ENCODE data around the gene MPPED1.

MPPED1 gene

DNA sequence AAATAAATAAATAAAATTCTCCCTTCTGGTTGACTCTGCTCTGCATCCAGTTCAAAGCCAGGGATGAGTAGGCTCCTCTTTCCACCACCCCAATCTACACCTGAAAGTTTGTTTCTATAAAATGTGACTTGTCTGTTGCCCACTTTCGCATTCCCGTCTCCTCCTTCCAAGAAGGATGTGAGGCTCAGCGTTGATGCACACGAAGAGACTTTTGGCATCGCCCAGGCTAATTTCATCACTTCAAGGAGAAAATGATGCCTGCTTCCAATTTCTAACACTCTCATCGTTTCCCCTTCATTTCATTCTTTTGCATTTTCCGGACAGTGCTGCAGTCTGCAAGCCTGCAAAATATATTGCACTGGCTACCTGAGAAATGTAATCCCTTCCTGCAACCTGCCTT, 3.9 kb downstream of the MPPED1 start:
- no peaks in the 10 kb centered on the region for H3K9me3 ChIP-seq (ENCODE audit: insufficient read depth, low read length)
- no peak overlapping the region for H3K27ac ChIP-seq (ENCODE audit: low read depth, low read length)
- TF ChIP-seq EZH2phosphoT487 (conservative IDR thresholded peaks at IDR 0.05; ENCODE audit: low read length): no peak
- TF ChIP-seq, protein P1, sequence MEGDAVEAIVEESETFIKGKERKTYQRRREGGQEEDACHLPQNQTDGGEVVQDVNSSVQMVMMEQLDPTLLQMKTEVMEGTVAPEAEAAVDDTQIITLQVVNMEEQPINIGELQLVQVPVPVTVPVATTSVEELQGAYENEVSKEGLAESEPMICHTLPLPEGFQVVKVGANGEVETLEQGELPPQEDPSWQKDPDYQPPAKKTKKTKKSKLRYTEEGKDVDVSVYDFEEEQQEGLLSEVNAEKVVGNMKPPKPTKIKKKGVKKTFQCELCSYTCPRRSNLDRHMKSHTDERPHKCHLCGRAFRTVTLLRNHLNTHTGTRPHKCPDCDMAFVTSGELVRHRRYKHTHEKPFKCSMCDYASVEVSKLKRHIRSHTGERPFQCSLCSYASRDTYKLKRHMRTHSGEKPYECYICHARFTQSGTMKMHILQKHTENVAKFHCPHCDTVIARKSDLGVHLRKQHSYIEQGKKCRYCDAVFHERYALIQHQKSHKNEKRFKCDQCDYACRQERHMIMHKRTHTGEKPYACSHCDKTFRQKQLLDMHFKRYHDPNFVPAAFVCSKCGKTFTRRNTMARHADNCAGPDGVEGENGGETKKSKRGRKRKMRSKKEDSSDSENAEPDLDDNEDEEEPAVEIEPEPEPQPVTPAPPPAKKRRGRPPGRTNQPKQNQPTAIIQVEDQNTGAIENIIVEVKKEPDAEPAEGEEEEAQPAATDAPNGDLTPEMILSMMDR (IDR thresholded peaks at IDR 0.05; ENCODE audit: insufficient read depth, low read length, poor library complexity, severe bottlenecking): no peak
- no peaks in the 10 kb centered on the region for H4K20me1 ChIP-seq (ENCODE audit: low read depth, low read length)
- no peak overlapping the region for H3K4me2 ChIP-seq (ENCODE audit: low read depth, low read length, poor library complexity, severe bottlenecking)
- no peak overlapping the region for H2AFZ ChIP-seq (ENCODE audit: low read depth, low read length, severe bottlenecking)
- no peaks in the 10 kb centered on the region for H3F3A ChIP-seq (ENCODE audit: insufficient read depth)
- H3K9me2 ChIP-seq (replicated peaks; ENCODE audit: insufficient read depth, low read length): no peaks in the 10 kb centered on the region
- no peak overlapping the region for H3K4me3 ChIP-seq (ENCODE audit: insufficient read depth, low read length, poor library complexity, severe bottlenecking)
- no peaks in the 10 kb centered on the region for H3K79me2 ChIP-seq (ENCODE audit: insufficient read depth, low read length)
- no peaks in the 10 kb centered on the region for H3K27me3 ChIP-seq (ENCODE audit: low read length)
- H3K36me3 ChIP-seq (ENCODE audit: low read length): no peaks in the 10 kb centered on the region
- no peak overlapping the region for H3K9ac ChIP-seq (ENCODE audit: low read length)

DNA sequence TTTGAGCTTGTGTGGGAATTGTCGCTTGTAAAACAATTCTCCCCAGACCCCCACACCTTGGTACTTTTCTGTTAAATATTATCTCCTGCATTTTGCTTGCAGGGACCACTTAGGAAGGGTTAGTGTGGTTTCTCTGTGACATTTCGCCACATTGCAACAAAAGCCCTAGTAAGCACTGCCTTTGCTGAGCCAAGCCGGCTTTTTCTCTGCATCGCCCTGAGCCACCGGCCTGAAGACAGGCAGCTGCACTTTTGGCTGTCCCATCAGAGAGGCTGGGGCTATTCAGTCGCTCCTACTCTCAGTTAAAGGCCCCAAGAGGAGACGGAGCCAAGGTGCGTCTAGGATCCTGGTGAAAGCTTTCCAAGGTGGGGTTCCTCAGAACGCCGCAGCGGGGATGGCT, 5.7 kb downstream of the MPPED1 start:
- Histone ChIP-seq H2AFZ (ENCODE audit: low read depth, low read length, severe bottlenecking) (no peak overlapping the region), H3K9me2 (replicated peaks; ENCODE audit: insufficient read depth, low read length) (no peaks in the 10 kb centered on the region), H3K27me3 (ENCODE audit: low read length) (no peaks in the 10 kb centered on the region), H3K4me3 (ENCODE audit: insufficient read depth, low read length, poor library complexity, severe bottlenecking) (no peak overlapping the region), H3F3A (ENCODE audit: insufficient read depth) (no peaks in the 10 kb centered on the region), H3K9ac (ENCODE audit: low read length) (no peak overlapping the region), H3K36me3 (ENCODE audit: low read length) (no peaks in the 10 kb centered on the region), H3K9me3 (ENCODE audit: insufficient read depth, low read length) (no peaks in the 10 kb centered on the region), H3K4me2 (ENCODE audit: low read depth, low read length, poor library complexity, severe bottlenecking) (no peak overlapping the region), H4K20me1 (ENCODE audit: low read depth, low read length) (no peaks in the 10 kb centered on the region), H3K79me2 (ENCODE audit: insufficient read depth, low read length) (no peaks in the 10 kb centered on the region), H3K27ac (ENCODE audit: low read depth, low read length) (no peak overlapping the region)
- TF ChIP-seq EZH2phosphoT487 (conservative IDR thresholded peaks at IDR 0.05; ENCODE audit: low read length): no peak
- TF ChIP-seq, protein P1 (IDR thresholded peaks at IDR 0.05; ENCODE audit: insufficient read depth, low read length, poor library complexity, severe bottlenecking): no peak

DNA sequence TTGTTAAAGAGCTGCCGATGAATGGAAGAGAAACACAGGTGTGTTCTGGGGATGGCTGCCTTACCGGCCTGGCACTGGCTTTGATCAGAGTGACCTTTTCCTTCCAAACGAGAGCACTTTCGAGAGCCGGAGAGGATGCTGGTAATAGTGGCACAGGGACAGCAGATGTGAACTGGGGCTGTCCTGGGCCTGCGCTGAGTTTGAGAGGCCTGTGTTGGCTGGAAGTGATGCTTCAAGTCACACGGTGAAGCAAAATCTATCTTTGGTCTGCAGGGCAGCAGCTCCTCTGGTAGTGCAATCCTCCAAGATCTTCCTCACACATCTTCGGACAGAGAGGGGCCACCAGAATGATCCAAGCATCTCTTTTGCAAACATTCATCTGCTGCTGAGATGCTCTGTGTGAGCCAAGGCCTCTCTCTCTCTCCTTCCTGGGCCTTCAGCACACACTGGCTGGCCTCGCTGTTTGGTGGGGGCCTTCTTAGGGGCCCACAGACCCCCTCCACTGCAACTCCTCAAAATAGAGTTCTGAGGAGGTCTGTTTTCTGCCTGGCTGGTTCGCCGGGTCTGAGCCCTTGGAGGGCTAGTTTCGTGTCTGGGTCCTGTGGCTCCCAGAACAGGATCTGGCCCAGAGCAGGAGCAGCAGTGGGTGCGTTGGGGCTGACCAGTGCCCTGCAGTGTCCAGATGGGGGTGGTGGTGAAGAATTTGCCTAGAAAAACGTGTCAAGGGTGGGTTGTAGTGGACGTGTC, 6.4 kb downstream of the MPPED1 start:
- Histone ChIP-seq H3K27ac (ENCODE audit: low read depth, low read length) (no peak overlapping the region), H3K79me2 (ENCODE audit: insufficient read depth, low read length) (no peaks in the 10 kb centered on the region), H3K4me3 (ENCODE audit: insufficient read depth, low read length, poor library complexity, severe bottlenecking) (no peak overlapping the region), H4K20me1 (ENCODE audit: low read depth, low read length) (no peaks in the 10 kb centered on the region), H3K27me3 (ENCODE audit: low read length) (no peaks in the 10 kb centered on the region), H3K36me3 (ENCODE audit: low read length) (no peaks in the 10 kb centered on the region), H3F3A (ENCODE audit: insufficient read depth) (no peaks in the 10 kb centered on the region), H3K9ac (ENCODE audit: low read length) (no peak overlapping the region), H3K9me3 (ENCODE audit: insufficient read depth, low read length) (no peaks in the 10 kb centered on the region), H3K4me2 (ENCODE audit: low read depth, low read length, poor library complexity, severe bottlenecking) (no peak overlapping the region), H3K9me2 (replicated peaks; ENCODE audit: insufficient read depth, low read length) (no peaks in the 10 kb centered on the region), H2AFZ (ENCODE audit: low read depth, low read length, severe bottlenecking) (no peak overlapping the region)
- TF ChIP-seq, protein P1 (IDR thresholded peaks at IDR 0.05; ENCODE audit: insufficient read depth, low read length, poor library complexity, severe bottlenecking): no peak
- TF ChIP-seq EZH2phosphoT487 (conservative IDR thresholded peaks at IDR 0.05; ENCODE audit: low read length): no peak

Data from SU-DHL-6 (cell line).